NB4 (cell line): ENCODE results near the gene EPB41L2.

Source experiments
- POLR2A ChIP-seq: IDR thresholded peaks from 2 replicates; pipeline ENCODE4 v1.6.1; 2011; ENCODE audit warnings: mild to moderate bottlenecking; ENCODE audit not compliant: insufficient read length; ENCODE audit errors: extremely low read depth
- TF ChIP-seq, protein P1 (sequence below): IDR thresholded peaks from one replicate; pipeline ENCODE4 v1.5.1; 2012; ENCODE audit warnings: low read depth, low read length

DNA sequence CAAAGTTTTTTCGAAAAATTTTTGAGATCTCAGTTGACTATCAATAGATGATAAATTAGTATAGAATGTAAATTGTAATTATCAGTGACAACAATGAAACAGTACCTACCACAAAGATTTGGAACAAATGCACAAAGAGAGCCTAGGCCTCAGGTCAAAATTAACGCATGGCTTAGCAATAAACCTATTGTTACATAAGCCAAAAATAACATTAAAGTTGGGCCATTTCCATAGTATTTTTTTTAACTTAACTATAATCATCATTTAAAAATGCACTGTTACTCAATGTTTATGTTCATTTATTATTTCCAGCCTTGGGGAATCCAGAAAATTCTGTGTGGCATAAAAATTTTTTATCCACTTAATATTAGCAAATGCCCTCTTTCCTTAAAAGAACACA is 117.0 kb downstream of the EPB41L2 start:
- TF ChIP-seq, protein P1, sequence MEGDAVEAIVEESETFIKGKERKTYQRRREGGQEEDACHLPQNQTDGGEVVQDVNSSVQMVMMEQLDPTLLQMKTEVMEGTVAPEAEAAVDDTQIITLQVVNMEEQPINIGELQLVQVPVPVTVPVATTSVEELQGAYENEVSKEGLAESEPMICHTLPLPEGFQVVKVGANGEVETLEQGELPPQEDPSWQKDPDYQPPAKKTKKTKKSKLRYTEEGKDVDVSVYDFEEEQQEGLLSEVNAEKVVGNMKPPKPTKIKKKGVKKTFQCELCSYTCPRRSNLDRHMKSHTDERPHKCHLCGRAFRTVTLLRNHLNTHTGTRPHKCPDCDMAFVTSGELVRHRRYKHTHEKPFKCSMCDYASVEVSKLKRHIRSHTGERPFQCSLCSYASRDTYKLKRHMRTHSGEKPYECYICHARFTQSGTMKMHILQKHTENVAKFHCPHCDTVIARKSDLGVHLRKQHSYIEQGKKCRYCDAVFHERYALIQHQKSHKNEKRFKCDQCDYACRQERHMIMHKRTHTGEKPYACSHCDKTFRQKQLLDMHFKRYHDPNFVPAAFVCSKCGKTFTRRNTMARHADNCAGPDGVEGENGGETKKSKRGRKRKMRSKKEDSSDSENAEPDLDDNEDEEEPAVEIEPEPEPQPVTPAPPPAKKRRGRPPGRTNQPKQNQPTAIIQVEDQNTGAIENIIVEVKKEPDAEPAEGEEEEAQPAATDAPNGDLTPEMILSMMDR: no peak
- TF ChIP-seq POLR2A: no peak
